Heart left ventricle (tissue), 13 donors: ENCODE data around the gene ZNF844.

Experiments used
- POLR2A ChIP-seq, 2 donors: fragments of 450-650 bp; IDR thresholded peaks; one replicate each; pipeline ENCODE4 v1.6.1; 2017; ENCODE audit warnings: antibody characterized with exemption in 2 of 2, mild to moderate bottlenecking in 2 of 2, moderate library complexity in 2 of 2
- TF ChIP-seq, protein P1 (sequence below), 12 donors: fragments of 200-600 bp; sonication (generic) in 4 of 12; IDR thresholded peaks; one replicate each; pipeline versions ENCODE4 v1.5.0 to v1.8.0; 2018 to 2022; ENCODE audit warnings: antibody characterized with exemption in 12 of 12, mild to moderate bottlenecking in 5 of 12
- donor health status: ischemic (EF 13 %, LVEDD 7.1; RV severe dilation, severe dysfunction).
- donor health status: DM: no; HTN: yes; CAD: no.
- donor health status: DM: no; HTN: no; CAD: no.
- donor health status: ischemic (EF 25% LVEDD 6.9; RV normal size, moderate dysfunction).
- donor health status: ischemic (EF 25% LVEDD 5.7; RV mildly dilated, moderate dysfunction).
- donor health status: ischemic (EF 35%, LVEDD 5.7; RV mildly dilated, moderate dysfunction).
- donor health status: nonischemic (EF 11% LVEDD 7.7; RV severe dilation, severe dysfunction).
- donor health status: DM: yes; HTN: yes; CAD: no.
- donor health status: PGD.
- donor health status: ischemic (EF 29% LVEDD 5.4; RV normal size, mild dysfunction).
- donor health status: nonischemic (EF 23%, LVEDD 6.1; RV moderate dilation, normal function).

DNA sequence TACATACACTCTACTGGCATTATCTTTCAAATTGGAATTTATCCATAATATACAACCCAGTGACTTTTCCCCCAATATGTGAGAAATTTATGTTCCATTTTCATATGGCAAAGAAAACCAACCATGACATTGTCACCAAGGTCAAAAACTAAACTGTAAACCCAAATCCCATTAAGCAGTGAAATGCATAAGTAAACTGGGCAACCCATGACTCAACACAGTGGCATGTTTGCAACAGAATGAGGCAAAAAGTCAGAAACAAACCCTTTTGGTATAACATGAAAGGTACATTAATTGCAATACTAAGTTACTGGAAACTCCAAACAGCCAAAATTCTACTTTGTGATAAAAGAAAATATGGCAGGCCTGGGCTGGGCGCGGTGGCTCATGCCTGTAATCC is 16.7 kb upstream of the ZNF844 start:
- TF ChIP-seq, protein P1, sequence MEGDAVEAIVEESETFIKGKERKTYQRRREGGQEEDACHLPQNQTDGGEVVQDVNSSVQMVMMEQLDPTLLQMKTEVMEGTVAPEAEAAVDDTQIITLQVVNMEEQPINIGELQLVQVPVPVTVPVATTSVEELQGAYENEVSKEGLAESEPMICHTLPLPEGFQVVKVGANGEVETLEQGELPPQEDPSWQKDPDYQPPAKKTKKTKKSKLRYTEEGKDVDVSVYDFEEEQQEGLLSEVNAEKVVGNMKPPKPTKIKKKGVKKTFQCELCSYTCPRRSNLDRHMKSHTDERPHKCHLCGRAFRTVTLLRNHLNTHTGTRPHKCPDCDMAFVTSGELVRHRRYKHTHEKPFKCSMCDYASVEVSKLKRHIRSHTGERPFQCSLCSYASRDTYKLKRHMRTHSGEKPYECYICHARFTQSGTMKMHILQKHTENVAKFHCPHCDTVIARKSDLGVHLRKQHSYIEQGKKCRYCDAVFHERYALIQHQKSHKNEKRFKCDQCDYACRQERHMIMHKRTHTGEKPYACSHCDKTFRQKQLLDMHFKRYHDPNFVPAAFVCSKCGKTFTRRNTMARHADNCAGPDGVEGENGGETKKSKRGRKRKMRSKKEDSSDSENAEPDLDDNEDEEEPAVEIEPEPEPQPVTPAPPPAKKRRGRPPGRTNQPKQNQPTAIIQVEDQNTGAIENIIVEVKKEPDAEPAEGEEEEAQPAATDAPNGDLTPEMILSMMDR (IDR thresholded peaks at IDR 0.05) = no peak
- TF ChIP-seq POLR2A (IDR thresholded peaks at IDR 0.05) = no peak
